ENCODE results near the gene ADAMTS17. TPM values are rescaled to one million over a fixed set of nuclear protein-coding genes. Genes with fewer than 3 reads are reported as not detected.

Gene ADAMTS17
- total and polyA plus RNA-seq, 11 donors: 0.30 to 2.4 (median 1.2) TPM

GRCh38 chr15:100256970-100257650 is 84.7 kb downstream of the ADAMTS17 start:
- ATAC-seq (no peak), DNase-seq (no peak)
- Histone ChIP-seq H3K36me3 (no peaks in the 10 kb centered on the region), H3K4me3 (no peak overlapping the region), H3K9me3 (no peaks in the 10 kb centered on the region), H3K4me1 (no peaks in the 10 kb centered on the region), H3K27me3 (no peaks in the 10 kb centered on the region), H3K27ac (no peak overlapping the region)
- TF ChIP-seq CTCF (IDR thresholded peaks at IDR 0.05) (no peak), POLR2A (IDR thresholded peaks at IDR 0.05) (no peak)
- intact Hi-C loops (cut with DNase I): no loop called here
- WGBS, 4 donors: 76 to 84% (median 81%) methylated on average over 19 of the region's 19 CpGs

GRCh38 chr15:100256101-100256969 is 85.4 kb downstream of the ADAMTS17 start:
- Histone ChIP-seq H3K27ac (no peak overlapping the region), H3K36me3 (no peaks in the 10 kb centered on the region), H3K9me3 (no peaks in the 10 kb centered on the region), H3K27me3 (no peaks in the 10 kb centered on the region), H3K4me3 (no peak overlapping the region), H3K4me1 (no peaks in the 10 kb centered on the region)
- 80 to 92% (median 89%) methylated on average over 19 to 20 of the region's 20 CpGs for WGBS, 4 donors
- intact Hi-C loops (cut with DNase I): no loop called here
- TF ChIP-seq POLR2A (IDR thresholded peaks at IDR 0.05): no peak
- TF ChIP-seq CTCF (IDR thresholded peaks at IDR 0.05): no peak
- ATAC-seq (no peak), DNase-seq (no peak)

- no peak for ATAC-seq
- intact Hi-C loops (cut with DNase I): no loop called here
- H3K27me3 ChIP-seq: no peaks in the 10 kb centered on the region
- H3K4me1 ChIP-seq: no peaks in the 10 kb centered on the region
- TF ChIP-seq POLR2A (IDR thresholded peaks at IDR 0.05) (no peak), CTCF (IDR thresholded peaks at IDR 0.05) (no peak)
- no peaks in the 10 kb centered on the region for H3K36me3 ChIP-seq
- DNase-seq: no peak
- no peak overlapping the region for H3K27ac ChIP-seq
- WGBS, 4 donors: 91 to 95% (median 92%) methylated on average over 6 of the region's 6 CpGs
- no peaks in the 10 kb centered on the region for H3K9me3 ChIP-seq
- H3K4me3 ChIP-seq: no peak overlapping the region
Measured at GRCh38 chr15:100255644-100256043, 86.1 kb downstream of the ADAMTS17 start.

GRCh38 chr15:100254691-100255090 is 87.1 kb downstream of the ADAMTS17 start:
- H3K4me1 ChIP-seq: peaks cover 0 to 4% (median 0%) of the 10 kb centered on the region in 12 donors
- ATAC-seq: no peak
- H3K27ac ChIP-seq: no peak overlapping the region
- no peak for DNase-seq
- intact Hi-C loops (cut with DNase I): no loop called here
- TF ChIP-seq CTCF (IDR thresholded peaks at IDR 0.05) (no peak), POLR2A (IDR thresholded peaks at IDR 0.05) (no peak)
- H3K36me3 ChIP-seq: no peaks in the 10 kb centered on the region
- H3K4me3 ChIP-seq: no peak overlapping the region
- H3K9me3 ChIP-seq: no peaks in the 10 kb centered on the region
- H3K27me3 ChIP-seq: no peaks in the 10 kb centered on the region
- WGBS, 4 donors: 71 to 92% (median 83%) methylated on average over 4 of the region's 4 CpGs

All from heart left ventricle (tissue), 16 donors.